ENCODE data around the gene SLC9A9. TPM values are rescaled to one million over a fixed set of nuclear protein-coding genes. Genes with fewer than 3 reads are reported as not detected.

SLC9A9 gene
- total RNA-seq, 4 donors from 2014 or later: 1.1 to 15.9 (median 9.7) TPM

DNA sequence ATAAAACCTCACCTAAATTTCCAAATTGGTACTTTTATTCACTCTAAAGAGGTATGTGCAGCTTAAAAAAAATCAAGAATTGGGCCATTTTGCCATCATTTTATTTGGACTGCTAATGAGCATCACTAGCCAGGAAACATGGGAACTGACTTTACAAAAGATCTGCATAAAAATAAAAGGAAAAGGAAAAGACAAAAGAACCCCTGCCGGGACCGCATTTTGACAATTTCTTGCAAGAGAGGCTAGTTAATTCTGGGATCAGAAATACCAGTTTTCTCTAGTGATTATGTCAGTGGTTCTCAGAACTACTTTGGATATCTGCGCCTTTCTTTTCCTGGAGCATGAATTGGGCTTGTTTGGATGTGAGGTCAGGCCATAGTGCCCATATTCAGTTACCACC is 439.5 kb downstream of the SLC9A9 start:
- Histone ChIP-seq H3K27ac (no peak overlapping the region), H3K36me3 (no peaks in the 10 kb centered on the region), H3K4me3 (no peak overlapping the region), H3K27me3 (no peaks in the 10 kb centered on the region), H3K4me1 (no peaks in the 10 kb centered on the region), H3K9me3 (no peaks in the 10 kb centered on the region)
- intact Hi-C loops (cut with DNase I; ENCODE audit: low total_unique reads) (no loop called here), in situ Hi-C loops (cut with MboI; ENCODE audit: low pct_ligation_motif_present in 1 of 4, low pct_unique_long_range_greater_than_20kb in 1 of 4, low sequenced_read_pairs in 3 of 4) (no loop called here)
- WGBS, 2 donors (ENCODE audit: low coverage in 1 of 2): 99 to 100% methylated on average over 3 of the region's 3 CpGs
- DNase-seq: no peak
- TF ChIP-seq, protein P1, sequence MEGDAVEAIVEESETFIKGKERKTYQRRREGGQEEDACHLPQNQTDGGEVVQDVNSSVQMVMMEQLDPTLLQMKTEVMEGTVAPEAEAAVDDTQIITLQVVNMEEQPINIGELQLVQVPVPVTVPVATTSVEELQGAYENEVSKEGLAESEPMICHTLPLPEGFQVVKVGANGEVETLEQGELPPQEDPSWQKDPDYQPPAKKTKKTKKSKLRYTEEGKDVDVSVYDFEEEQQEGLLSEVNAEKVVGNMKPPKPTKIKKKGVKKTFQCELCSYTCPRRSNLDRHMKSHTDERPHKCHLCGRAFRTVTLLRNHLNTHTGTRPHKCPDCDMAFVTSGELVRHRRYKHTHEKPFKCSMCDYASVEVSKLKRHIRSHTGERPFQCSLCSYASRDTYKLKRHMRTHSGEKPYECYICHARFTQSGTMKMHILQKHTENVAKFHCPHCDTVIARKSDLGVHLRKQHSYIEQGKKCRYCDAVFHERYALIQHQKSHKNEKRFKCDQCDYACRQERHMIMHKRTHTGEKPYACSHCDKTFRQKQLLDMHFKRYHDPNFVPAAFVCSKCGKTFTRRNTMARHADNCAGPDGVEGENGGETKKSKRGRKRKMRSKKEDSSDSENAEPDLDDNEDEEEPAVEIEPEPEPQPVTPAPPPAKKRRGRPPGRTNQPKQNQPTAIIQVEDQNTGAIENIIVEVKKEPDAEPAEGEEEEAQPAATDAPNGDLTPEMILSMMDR (IDR thresholded peaks at IDR 0.05): no peak
- TF ChIP-seq POLR2A (IDR thresholded peaks at IDR 0.05): no peak
- no peak for TF ChIP-seq POLR2AphosphoS5 (IDR thresholded peaks at IDR 0.05)
- TF ChIP-seq EP300 (IDR thresholded peaks at IDR 0.05; ENCODE audit: low read depth): no peak

DNA sequence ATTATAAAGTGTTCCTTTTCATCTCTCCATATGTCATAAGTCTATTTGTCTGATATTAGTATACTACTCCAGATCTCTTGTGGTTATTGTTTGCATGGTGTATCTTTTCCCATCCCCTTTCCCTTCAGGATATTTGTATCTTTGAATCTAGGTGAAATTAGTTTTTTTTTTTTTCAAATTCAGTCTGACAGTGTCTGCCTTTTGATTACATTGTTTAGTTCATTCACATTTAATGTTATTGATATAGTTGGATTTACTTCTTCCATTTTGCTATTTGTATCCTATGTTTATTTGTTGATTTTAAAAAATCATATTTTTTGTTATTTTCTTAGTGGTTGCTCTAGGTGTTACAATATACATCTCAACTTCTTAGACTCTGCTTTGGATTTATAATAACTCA is 445.7 kb downstream of the SLC9A9 start:
- H3K9me3 ChIP-seq: no peaks in the 10 kb centered on the region
- in situ Hi-C loops (cut with MboI; ENCODE audit: low pct_ligation_motif_present in 1 of 4, low pct_unique_long_range_greater_than_20kb in 1 of 4, low sequenced_read_pairs in 3 of 4): no loop called here
- no peaks in the 10 kb centered on the region for H3K4me1 ChIP-seq
- H3K36me3 ChIP-seq: no peaks in the 10 kb centered on the region
- intact Hi-C loops (cut with DNase I; ENCODE audit: low total_unique reads): no loop called here
- no peaks in the 10 kb centered on the region for H3K27me3 ChIP-seq
- no peak overlapping the region for H3K4me3 ChIP-seq
- no peak for TF ChIP-seq POLR2AphosphoS5 (IDR thresholded peaks at IDR 0.05)
- no peak for TF ChIP-seq POLR2A (IDR thresholded peaks at IDR 0.05)
- TF ChIP-seq, protein P1 (IDR thresholded peaks at IDR 0.05): no peak
- TF ChIP-seq EP300 (IDR thresholded peaks at IDR 0.05; ENCODE audit: low read depth): no peak
- no peak for DNase-seq
- no peak overlapping the region for H3K27ac ChIP-seq

DNA sequence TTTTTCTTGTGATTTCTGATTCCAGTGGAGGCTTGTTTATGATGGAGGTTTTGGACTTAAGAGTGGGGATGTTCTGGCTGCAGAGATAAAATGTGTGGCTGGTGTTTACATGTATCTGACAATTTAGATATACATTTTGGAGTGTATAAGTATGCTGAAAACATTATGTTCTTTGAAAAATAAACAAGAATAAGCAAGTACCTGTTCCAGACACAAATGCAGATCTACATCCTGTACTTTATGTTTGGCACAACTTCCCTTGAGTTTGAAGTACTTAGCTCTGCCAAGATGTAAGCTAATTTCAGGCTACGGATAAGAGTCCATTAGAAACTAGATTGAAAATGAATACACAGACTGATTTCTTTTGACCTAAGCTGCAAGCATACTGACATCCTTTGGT is 451.5 kb downstream of the SLC9A9 start:
- Histone ChIP-seq H3K36me3 (no peaks in the 10 kb centered on the region), H3K4me1 (no peaks in the 10 kb centered on the region), H3K27me3 (no peaks in the 10 kb centered on the region), H3K27ac (no peak overlapping the region), H3K9me3 (no peaks in the 10 kb centered on the region), H3K4me3 (no peak overlapping the region)
- TF ChIP-seq, protein P1 (IDR thresholded peaks at IDR 0.05): no peak
- TF ChIP-seq POLR2A (IDR thresholded peaks at IDR 0.05) (no peak), EP300 (IDR thresholded peaks at IDR 0.05; ENCODE audit: low read depth) (no peak), POLR2AphosphoS5 (IDR thresholded peaks at IDR 0.05) (no peak)
- intact Hi-C loops (cut with DNase I; ENCODE audit: low total_unique reads) (no loop called here), in situ Hi-C loops (cut with MboI; ENCODE audit: low pct_ligation_motif_present in 1 of 4, low pct_unique_long_range_greater_than_20kb in 1 of 4, low sequenced_read_pairs in 3 of 4) (no loop called here)
- 75 to 86% methylated on average over 1 of the region's 1 CpG for WGBS, 2 donors (ENCODE audit: low coverage in 1 of 2)
- DNase-seq: no peak

DNA sequence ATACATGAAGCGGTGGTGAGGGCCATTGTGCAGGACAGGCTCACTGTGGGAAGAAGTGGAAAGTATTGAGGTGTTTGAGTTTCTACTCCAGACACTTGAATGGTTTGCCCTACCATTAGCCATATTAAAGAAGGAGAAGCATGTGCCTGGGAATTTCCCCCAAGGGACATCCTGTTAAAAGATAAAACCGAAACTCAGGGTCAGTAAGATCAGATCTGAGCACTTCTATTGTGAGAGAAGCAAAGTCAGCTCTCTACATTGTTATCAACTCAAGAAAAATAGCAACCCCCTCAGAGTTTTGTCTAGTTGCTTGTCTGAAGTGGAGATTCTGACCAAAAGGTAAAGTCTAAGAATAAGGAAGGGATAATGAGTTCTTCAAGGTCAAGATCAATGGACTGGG is 458.9 kb downstream of the SLC9A9 start:
- WGBS, 2 donors (ENCODE audit: low coverage in 1 of 2): 77 to 87% methylated on average over 2 of the region's 2 CpGs
- H3K36me3 ChIP-seq: no peaks in the 10 kb centered on the region
- no peaks in the 10 kb centered on the region for H3K4me1 ChIP-seq
- no peaks in the 10 kb centered on the region for H3K27me3 ChIP-seq
- in situ Hi-C loops (cut with MboI; ENCODE audit: low pct_ligation_motif_present in 1 of 4, low pct_unique_long_range_greater_than_20kb in 1 of 4, low sequenced_read_pairs in 3 of 4): no loop called here
- no peak for DNase-seq
- no peaks in the 10 kb centered on the region for H3K9me3 ChIP-seq
- intact Hi-C loops (cut with DNase I; ENCODE audit: low total_unique reads): no loop called here
- H3K27ac ChIP-seq: no peak overlapping the region
- TF ChIP-seq EP300 (IDR thresholded peaks at IDR 0.05; ENCODE audit: low read depth): no peak
- no peak for TF ChIP-seq POLR2AphosphoS5 (IDR thresholded peaks at IDR 0.05)
- TF ChIP-seq, protein P1 (IDR thresholded peaks at IDR 0.05): no peak
- TF ChIP-seq POLR2A (IDR thresholded peaks at IDR 0.05): no peak
- H3K4me3 ChIP-seq: no peak overlapping the region

Measured in transverse colon (tissue), 4 donors.